IMR-90 (cell line): ENCODE data around the gene AHSG. TPM values are rescaled to one million over a fixed set of nuclear protein-coding genes. Genes with fewer than 3 reads are reported as not detected.

Experiments
- ATAC-seq: fragments of 200-7000 bp; cut with Tn5 transposase; 2 replicates; pipeline ENCODE4 v1.9.1; 2020; ENCODE audit warnings: low read depth, mild to moderate bottlenecking, moderate library complexity
- BruUV-seq: library from RNA; stranded (reverse); fragments of 400-500 nt; replicated peaks from 2 replicates; lab custom pipeline; 2021; lab: Mats Ljungman, UMichigan
- CTCF ChIA-PET: fragments of 300-600 bp; formaldehyde crosslinking; extraction: SDS; loops from one replicate; lab custom pipeline; 2021; ENCODE audit warnings: antibody characterized with exemption; lab: Yijun Ruan, JAX
- POLR2A ChIA-PET: fragments of 300-600 bp; sonication (Branson Sonifier 250); formaldehyde crosslinking; loops from one replicate; lab custom pipeline; 2022; ENCODE audit warnings: antibody characterized with exemption; ENCODE audit not compliant: unreplicated experiment; lab: Charles Lee
- DNase-seq: peaks from one replicate; pipeline ENCODE4 v3.0.0; 2013
- H2AFZ ChIP-seq: replicated peaks from 2 replicates; pipeline ENCODE3; 2013; ENCODE audit warnings: low read length, mild to moderate bottlenecking; ENCODE audit not compliant: poor library complexity
- H2AK5ac ChIP-seq: 2 replicates; pipeline ENCODE4 v1.6.1; 2013; ENCODE audit warnings: low read depth, low read length, inconsistent platforms
- H2AK9ac ChIP-seq: replicated peaks from 2 replicates; pipeline ENCODE3; 2013; ENCODE audit warnings: mild to moderate bottlenecking, low read depth, low read length, moderate library complexity; ENCODE audit not compliant: poor library complexity
- H2BK120ac ChIP-seq: 2 replicates; pipeline ENCODE4 v1.6.1; 2013; ENCODE audit warnings: low read depth, low read length, inconsistent platforms
- H2BK15ac ChIP-seq: 3 replicates; pipeline ENCODE4 v1.6.1; 2013; ENCODE audit warnings: low read depth, low read length, inconsistent platforms
- H2BK20ac ChIP-seq: 2 replicates; pipeline ENCODE4 v1.6.1; 2013; ENCODE audit warnings: low read depth, mild to moderate bottlenecking, inconsistent platforms, low read length, moderate library complexity
- H2BK5ac ChIP-seq: 2 replicates; pipeline ENCODE4 v1.6.1; 2013; ENCODE audit warnings: mild to moderate bottlenecking, low read depth, low read length, inconsistent platforms; ENCODE audit not compliant: poor library complexity, severe bottlenecking
- H3K14ac ChIP-seq: replicated peaks from 2 replicates; pipeline ENCODE4 v1.6.1; 2013; ENCODE audit warnings: low read depth, low read length, inconsistent platforms
- H3K18ac ChIP-seq: 2 replicates; pipeline ENCODE4 v1.6.1; 2013; ENCODE audit warnings: low read depth, low read length, control low read depth
- H3K23ac ChIP-seq: 2 replicates; pipeline ENCODE4 v1.6.1; 2013; ENCODE audit warnings: low read depth, low read length, inconsistent platforms
- H3K27ac ChIP-seq: 2 replicates; pipeline ENCODE4 v1.5.1; 2013; ENCODE audit warnings: mild to moderate bottlenecking, control low read depth, low read length; ENCODE audit not compliant: insufficient read depth
- H3K27me3 ChIP-seq: 2 replicates; pipeline ENCODE4 v1.6.1; 2013; ENCODE audit warnings: low read length; ENCODE audit not compliant: control insufficient read depth, insufficient read depth
- H3K36me3 ChIP-seq: 2 replicates; pipeline ENCODE4 v1.6.1; 2013; ENCODE audit warnings: low read length, mixed read lengths; ENCODE audit not compliant: control insufficient read depth, insufficient read depth
- H3K4ac ChIP-seq: 2 replicates; pipeline ENCODE4 v1.6.1; 2013; ENCODE audit warnings: low read depth, low read length, inconsistent platforms
- H3K4me1 ChIP-seq: 2 replicates; pipeline ENCODE4 v1.6.1; 2013; ENCODE audit warnings: low read length, mixed read lengths; ENCODE audit not compliant: control insufficient read depth, insufficient read depth
- H3K4me2 ChIP-seq: 2 replicates; pipeline ENCODE4 v1.6.1; 2013; ENCODE audit warnings: low read depth, mild to moderate bottlenecking, control low read depth, low read length, moderate library complexity
- H3K4me3 ChIP-seq: 2 replicates; pipeline ENCODE4 v1.5.1; 2013; ENCODE audit warnings: low read depth, mild to moderate bottlenecking, control low read depth, low read length, moderate library complexity; ENCODE audit not compliant: insufficient read depth
- H3K56ac ChIP-seq: 2 replicates; pipeline ENCODE4 v1.6.1; 2013; ENCODE audit warnings: low read length, inconsistent platforms; ENCODE audit not compliant: insufficient read depth; ENCODE audit errors: extremely low read depth
- H3K79me1 ChIP-seq, 2 experiments: 2 replicates each; pipeline ENCODE4 v1.6.1; 2013; ENCODE audit warnings: low read length in 2 of 2, inconsistent platforms in 1 of 2, low read depth in 1 of 2
- H3K9ac ChIP-seq: 2 replicates; pipeline ENCODE4 v1.6.1; 2013; ENCODE audit warnings: low read depth, low read length, control low read depth
- H3K9me1 ChIP-seq: 2 replicates; pipeline ENCODE4 v1.6.1; 2013; ENCODE audit warnings: low read length, inconsistent platforms; ENCODE audit not compliant: insufficient read depth
- H3K9me3 ChIP-seq: 2 replicates; pipeline ENCODE4 v1.6.1; 2013; ENCODE audit warnings: low read length; ENCODE audit not compliant: control insufficient read depth, insufficient read depth
- H4K20me1 ChIP-seq: 2 replicates; pipeline ENCODE4 v1.6.1; 2013; ENCODE audit warnings: low read length, inconsistent platforms; ENCODE audit not compliant: insufficient read depth
- H4K5ac ChIP-seq: 2 replicates; pipeline ENCODE4 v1.6.1; 2013; ENCODE audit warnings: mild to moderate bottlenecking, low read depth, low read length, control low read depth
- H4K8ac ChIP-seq, 2 experiments: 2 replicates each; pipeline ENCODE4 v1.6.1; 2013; ENCODE audit warnings: low read depth in 2 of 2, low read length in 2 of 2, control low read depth in 1 of 2, inconsistent platforms in 1 of 2
- H4K91ac ChIP-seq: 2 replicates; pipeline ENCODE4 v1.6.1; 2013; ENCODE audit warnings: low read depth, low read length, inconsistent platforms; ENCODE audit not compliant: insufficient read depth
- CHD1 ChIP-seq: IDR thresholded peaks from 2 replicates; pipeline ENCODE4 v1.6.1; 2012; ENCODE audit warnings: low read depth, low read length, improper control_type of control experiment
- FOS ChIP-seq: fragments of 150-350 bp; IDR thresholded peaks from 2 replicates; pipeline ENCODE4 v1.6.1; 2016; ENCODE audit warnings: low read depth, low read length
- MAFK ChIP-seq: IDR thresholded peaks from 2 replicates; pipeline ENCODE4 v1.6.1; 2012; ENCODE audit warnings: low read depth, low read length, improper control_type of control experiment
- MAZ ChIP-seq: IDR thresholded peaks from 2 replicates; pipeline ENCODE4 v1.6.1; 2012; ENCODE audit warnings: low read depth, mild to moderate bottlenecking, low read length, improper control_type of control experiment, moderate library complexity, borderline replicate concordance
- MXI1 ChIP-seq: IDR thresholded peaks from 2 replicates; pipeline ENCODE4 v1.6.1; 2012; ENCODE audit warnings: low read depth, mild to moderate bottlenecking, low read length, moderate library complexity, borderline replicate concordance
- NFE2L2 ChIP-seq: fragments of 150-350 bp; IDR thresholded peaks from 2 replicates; pipeline ENCODE4 v1.6.1; 2016; ENCODE audit warnings: low read depth, mild to moderate bottlenecking, low read length
- POLR2A ChIP-seq: IDR thresholded peaks from 2 replicates; pipeline ENCODE4 v1.6.1; 2012; ENCODE audit warnings: mild to moderate bottlenecking, low read depth, low read length
- RAD21 ChIP-seq: IDR thresholded peaks from 2 replicates; pipeline ENCODE4 v1.6.1; 2012; ENCODE audit warnings: low read length, improper control_type of control experiment
- RFX5 ChIP-seq: IDR thresholded peaks from 2 replicates; pipeline ENCODE4 v1.8.0; 2012; ENCODE audit warnings: low read depth, mild to moderate bottlenecking, low read length, moderate library complexity
- SMC3 ChIP-seq: fragments of 150-350 bp; IDR thresholded peaks from 2 replicates; pipeline ENCODE4 v1.6.1; 2016; ENCODE audit warnings: low read depth, mild to moderate bottlenecking, antibody characterized with exemption, low read length, moderate library complexity
- WGBS, 2 experiments: methylation state at CpG; one replicate each; pipeline versions ENCODE4 v1.1.5 to v1.1.7; 2013; ENCODE audit warnings: missing lambda C conversion rate in 2 of 2; ENCODE audit not compliant: insufficient read length in 1 of 2; ENCODE audit errors: extremely low coverage in 2 of 2; 5-methylcytosine and 5-hydroxymethylcytosine counted together
- dilution Hi-C: fragments of 300-500 bp; cut with HindIII; formaldehyde crosslinking; loops from one replicate; pipeline ENCODE4 v1.14.3; 2018; ENCODE audit warnings: low sequenced_read_pairs; ENCODE audit not compliant: unreplicated experiment
- in situ Hi-C: fragments of 300-500 bp; cut with MboI; formaldehyde crosslinking; loops from 3 replicates; pipeline ENCODE4 v1.14.3; 2019; ENCODE audit warnings: low sequenced_read_pairs, inconsistent platforms, mixed read lengths
- intact Hi-C: fragments of 100-400 bp; cut with micrococcal nuclease; formaldehyde crosslinking; loops from 2 replicates; pipeline ENCODE4 v1.10.0; 2022
- polyA plus RNA-seq, 3 experiments: library from polyadenylated mRNA; depleted of rRNA; stranded (reverse); fragments of >200 nt; gene quantifications; 2 replicates each; pipeline ENCODE4 v1.2.3, GENCODE V29; 2012; ENCODE audit warnings: low replicate concordance in 1 of 3
- total RNA-seq: library from RNA; depleted of rRNA; stranded (reverse); fragments of >200 nt; gene quantifications from 2 replicates; pipeline ENCODE4 v1.2.3, GENCODE V29; 2012
- TF ChIP-seq, protein P1 (sequence below): conservative IDR thresholded peaks from 2 replicates; pipeline ENCODE4 v1.5.1; 2012; ENCODE audit warnings: mild to moderate bottlenecking, low read depth, low read length, improper control_type of control experiment
- TF ChIP-seq, protein P2 (sequence below): fragments of 150-350 bp; IDR thresholded peaks from 2 replicates; pipeline ENCODE4 v1.6.1; 2017; ENCODE audit warnings: mild to moderate bottlenecking, antibody characterized with exemption, low read length, low read depth

The AHSG gene
- total and polyA plus RNA-seq, 2 of the 4 experiments (the other 2 are of a cell fraction), result not detected

DNA sequence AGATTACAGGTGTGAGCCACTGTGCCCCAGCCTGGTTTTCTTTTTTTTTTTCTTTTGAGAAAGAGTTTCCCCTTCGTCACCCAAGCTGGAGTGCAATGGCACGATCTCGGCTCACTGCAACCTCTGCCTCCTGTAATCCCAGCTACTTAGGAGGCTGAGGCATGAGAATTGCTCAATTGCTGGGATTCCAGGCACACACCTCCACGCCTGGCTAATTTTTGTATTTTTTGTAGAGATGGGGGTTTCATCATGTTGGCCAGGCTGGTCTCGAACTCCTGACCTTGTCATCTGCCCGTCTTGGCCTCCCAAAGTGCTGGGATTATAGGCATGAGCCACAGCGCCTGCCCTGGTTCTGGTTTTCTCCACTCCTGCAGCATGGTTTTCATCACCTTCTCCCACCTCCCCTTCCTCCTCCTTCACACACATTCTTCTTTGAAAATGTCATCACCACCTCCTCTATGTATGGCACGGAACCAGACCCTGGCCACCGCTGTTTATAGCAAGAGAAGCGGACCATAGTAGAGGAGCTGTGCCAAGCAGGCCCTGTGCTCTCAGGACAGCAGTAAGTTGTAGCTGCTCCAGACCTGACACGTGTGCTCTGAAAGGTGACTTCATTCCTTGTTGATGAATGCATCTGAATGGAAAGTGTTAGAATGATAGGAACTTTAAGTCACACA is 14.6 kb upstream of the AHSG start:
- no peak overlapping the region; the same call in 1 of the 2 replicates for H2AK5ac ChIP-seq

More for the DNA sequence above, 14.6 kb upstream of the AHSG start:
- intact Hi-C loops, result no loop called here
- no peaks in the 10 kb centered on the region for H3K36me3 ChIP-seq
- H3K4me2 ChIP-seq, result no peak overlapping the region
- H4K91ac ChIP-seq, result no peak overlapping the region
- H3K4me1 ChIP-seq, result no peaks in the 10 kb centered on the region
- H3K4me3 ChIP-seq, result no peak overlapping the region
- H4K20me1 ChIP-seq, result no peaks in the 10 kb centered on the region
- ChIA-PET POLR2A (interaction anchor here (0.5 kb wide), 1 partner anchor 25 kb away, joined by 3 read pairs; no protein-coding TSS in a partner anchor), CTCF (interaction anchor here (1.0 to 1.2 kb wide), 2 partner anchors 12 to 16 kb away, joined by 3 to 5 read pairs; no protein-coding TSS in a partner anchor)
- DNase-seq (peak; percentile 45), ATAC-seq (peak; percentile 32; the same call in 1 of the 2 replicates)
- no peaks in the 10 kb centered on the region for H3K79me1 ChIP-seq
- no peak overlapping the region for H3K56ac ChIP-seq
- H2BK15ac ChIP-seq, result no peak overlapping the region
- H3K18ac ChIP-seq, result no peak overlapping the region
- dilution Hi-C loops, result no loop called here
- no peak overlapping the region for H3K27ac ChIP-seq
- no peak overlapping the region for H4K5ac ChIP-seq
- H3K23ac ChIP-seq, result no peak overlapping the region
- no peak overlapping the region for H2BK20ac ChIP-seq
- in situ Hi-C loops, result no loop called here
- no peak overlapping the region for H3K9ac ChIP-seq
- peak overlapping the region; percentile 65 for H2AK9ac ChIP-seq
- no TSS peak for BruUV-seq
- H2BK120ac ChIP-seq, result no peak overlapping the region
- peaks cover 5% of the 10 kb centered on the region for H3K27me3 ChIP-seq
- no peaks in the 10 kb centered on the region for H3K9me1 ChIP-seq
- no peak overlapping the region for H3K4ac ChIP-seq
- no peak overlapping the region for H2AFZ ChIP-seq
- TF ChIP-seq NFE2L2 (no peak), RFX5 (no peak), MXI1 (no peak), FOS (no peak), MAFK (no peak), RAD21 (no peak), MAZ (no peak), CHD1 (no peak), SMC3 (no peak), POLR2A (no peak)
- TF ChIP-seq, protein P1, sequence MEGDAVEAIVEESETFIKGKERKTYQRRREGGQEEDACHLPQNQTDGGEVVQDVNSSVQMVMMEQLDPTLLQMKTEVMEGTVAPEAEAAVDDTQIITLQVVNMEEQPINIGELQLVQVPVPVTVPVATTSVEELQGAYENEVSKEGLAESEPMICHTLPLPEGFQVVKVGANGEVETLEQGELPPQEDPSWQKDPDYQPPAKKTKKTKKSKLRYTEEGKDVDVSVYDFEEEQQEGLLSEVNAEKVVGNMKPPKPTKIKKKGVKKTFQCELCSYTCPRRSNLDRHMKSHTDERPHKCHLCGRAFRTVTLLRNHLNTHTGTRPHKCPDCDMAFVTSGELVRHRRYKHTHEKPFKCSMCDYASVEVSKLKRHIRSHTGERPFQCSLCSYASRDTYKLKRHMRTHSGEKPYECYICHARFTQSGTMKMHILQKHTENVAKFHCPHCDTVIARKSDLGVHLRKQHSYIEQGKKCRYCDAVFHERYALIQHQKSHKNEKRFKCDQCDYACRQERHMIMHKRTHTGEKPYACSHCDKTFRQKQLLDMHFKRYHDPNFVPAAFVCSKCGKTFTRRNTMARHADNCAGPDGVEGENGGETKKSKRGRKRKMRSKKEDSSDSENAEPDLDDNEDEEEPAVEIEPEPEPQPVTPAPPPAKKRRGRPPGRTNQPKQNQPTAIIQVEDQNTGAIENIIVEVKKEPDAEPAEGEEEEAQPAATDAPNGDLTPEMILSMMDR, result no peak
- TF ChIP-seq, protein P2, sequence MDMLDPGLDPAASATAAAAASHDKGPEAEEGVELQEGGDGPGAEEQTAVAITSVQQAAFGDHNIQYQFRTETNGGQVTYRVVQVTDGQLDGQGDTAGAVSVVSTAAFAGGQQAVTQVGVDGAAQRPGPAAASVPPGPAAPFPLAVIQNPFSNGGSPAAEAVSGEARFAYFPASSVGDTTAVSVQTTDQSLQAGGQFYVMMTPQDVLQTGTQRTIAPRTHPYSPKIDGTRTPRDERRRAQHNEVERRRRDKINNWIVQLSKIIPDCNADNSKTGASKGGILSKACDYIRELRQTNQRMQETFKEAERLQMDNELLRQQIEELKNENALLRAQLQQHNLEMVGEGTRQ, result no peak
- no peaks in the 10 kb centered on the region for H3K9me3 ChIP-seq
- no peak overlapping the region for H4K8ac ChIP-seq
- H3K14ac ChIP-seq, result no peak overlapping the region
- WGBS, 2 experiments, result 80% methylated on average over 1 of the region's 11 CpGs; no CpG with 5 or more reads in 1 of the 2 experiments
- no peak overlapping the region for H2BK5ac ChIP-seq
